ENCODE data around the gene PRKCA. TPM values are rescaled to one million over a fixed set of nuclear protein-coding genes. Genes with fewer than 3 reads are reported as not detected.
"Not testable (repeated sequence)": the region's sequence is repeated elsewhere in the genome, so short reads cannot be mapped to it uniquely, and the experiment has no call there.

PRKCA gene
- total RNA-seq, 2 donors from 2014 or later = 43.0 to 53.0 TPM

GRCh38 chr17:66713021-66713532 lies 410.7 kb downstream of the PRKCA start:
- intact Hi-C loops (cut with DNase I, micrococcal nuclease); DNase-seq; ATAC-seq: not testable (repeated sequence)

DNA sequence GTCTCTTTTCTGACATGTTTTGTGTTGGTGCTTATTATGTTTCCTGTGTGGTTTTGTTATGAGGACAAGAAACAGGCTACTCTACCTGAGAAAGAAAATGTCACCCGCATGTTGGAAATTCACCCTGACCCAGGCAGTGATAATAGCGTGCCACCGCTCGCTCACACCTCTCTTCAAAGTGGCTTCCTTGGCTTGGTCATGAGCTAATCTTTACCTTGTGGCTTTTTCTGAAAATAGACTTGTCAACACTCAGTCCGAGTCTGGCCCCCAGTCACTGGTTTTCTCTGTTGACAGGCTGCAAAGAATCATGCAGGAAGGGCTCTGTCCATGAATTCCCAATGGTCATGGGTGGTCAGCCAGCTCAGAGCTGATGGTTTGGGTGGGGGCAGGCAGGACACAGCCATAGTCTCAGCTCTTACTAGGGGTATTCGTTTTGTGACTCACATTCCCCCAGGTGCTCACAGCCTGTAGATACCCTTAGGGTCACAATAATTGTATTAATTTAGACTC lies 411.2 kb downstream of the PRKCA start:
- ATAC-seq (no peak), DNase-seq (no peak)
- intact Hi-C loops (cut with DNase I, micrococcal nuclease) = no loop called here

DNA sequence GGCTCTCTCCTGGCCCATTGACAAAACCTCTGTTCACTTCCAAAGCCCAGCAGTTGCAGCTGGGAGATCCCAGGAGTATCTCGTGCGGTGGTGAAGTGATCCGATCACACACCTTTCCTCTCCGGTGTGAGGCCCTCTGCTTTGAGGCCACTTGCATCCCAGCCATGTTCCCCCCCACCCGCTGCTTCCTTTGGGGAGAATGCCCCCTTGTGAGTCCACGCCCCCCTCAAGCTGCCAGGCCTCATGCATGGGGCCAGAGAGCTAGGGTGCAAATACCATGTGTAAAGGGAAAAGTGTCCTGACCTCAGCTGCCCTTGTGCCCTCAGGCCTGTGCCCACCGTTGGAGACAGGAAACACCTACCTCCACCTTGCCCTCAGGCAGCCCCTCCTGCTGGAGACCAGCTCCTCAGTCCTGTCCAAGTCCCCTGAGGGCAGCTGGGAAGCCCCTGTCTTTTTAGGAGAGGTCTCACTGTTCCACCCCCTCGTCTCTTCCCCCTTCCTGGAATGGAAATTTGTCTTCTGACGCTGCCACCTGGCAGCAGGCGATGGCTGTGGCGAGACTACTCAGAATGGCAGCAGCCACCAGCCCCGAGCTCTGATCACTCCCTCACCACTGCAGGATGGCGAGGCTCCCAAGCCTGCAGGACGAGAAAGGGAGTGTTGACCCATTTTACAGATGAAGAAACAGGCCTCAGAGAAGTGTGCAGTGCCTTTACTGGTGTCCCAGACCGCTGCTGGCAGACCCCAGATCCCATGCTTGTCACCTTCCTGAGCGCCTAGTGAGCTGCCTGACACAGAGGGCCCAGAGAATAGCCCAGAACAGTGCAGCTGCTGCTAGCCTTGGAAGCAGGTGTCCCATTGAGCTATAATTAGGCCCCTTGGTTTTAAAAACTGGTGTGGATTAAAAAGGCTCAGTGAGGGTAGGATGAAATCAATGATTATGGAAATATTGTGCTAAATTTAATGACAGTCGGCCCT lies 411.9 kb downstream of the PRKCA start:
- intact Hi-C loops (cut with DNase I, micrococcal nuclease) = loop anchor here (5.0 kb wide), 1 partner anchor 193 kb away; no protein-coding TSS in a partner anchor
- ATAC-seq (no peak), DNase-seq (peak in 1 of 2 donors; percentile 28)

DNA sequence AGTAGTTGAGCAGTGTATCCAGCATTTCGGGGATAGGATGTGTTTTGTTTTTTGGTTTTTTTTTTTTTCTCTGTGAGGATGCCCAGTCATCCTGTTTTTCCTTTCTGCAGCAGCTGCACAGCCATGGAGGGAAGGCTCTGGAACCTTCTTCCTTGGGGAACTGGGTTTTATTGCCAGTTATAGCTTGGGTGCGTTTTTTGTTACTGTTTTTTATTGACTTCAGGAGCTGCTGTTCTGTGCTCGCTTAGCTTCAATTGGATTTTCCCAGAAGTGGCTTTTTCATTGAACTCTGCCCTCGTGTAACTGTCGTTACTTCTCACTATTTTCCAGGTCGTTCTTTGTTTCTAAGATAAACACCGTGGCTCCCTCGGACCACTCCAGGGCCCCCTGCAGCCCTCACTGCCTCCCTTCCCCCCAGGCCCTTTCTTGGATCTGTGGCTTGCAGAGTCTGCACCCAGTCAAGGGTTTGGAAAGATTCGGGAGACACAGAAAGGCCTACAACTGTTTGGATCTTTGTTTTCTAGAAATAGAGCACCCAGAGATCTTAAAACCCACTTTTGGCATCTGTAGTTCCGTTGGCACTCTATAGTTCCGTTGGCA lies 412.8 kb downstream of the PRKCA start:
- intact Hi-C loops (cut with DNase I, micrococcal nuclease) = loop anchor here (5.0 kb wide), 1 partner anchor 192 kb away; no protein-coding TSS in a partner anchor
- peak in 1 of 2 donors; percentile 41 for DNase-seq
- ATAC-seq = peak; percentile 54

GRCh38 chr17:66715745-66716156 lies 413.3 kb downstream of the PRKCA start:
- DNase-seq (no peak), ATAC-seq (peak; percentile 62)
- intact Hi-C loops (cut with DNase I, micrococcal nuclease) = loop anchor here (5.0 kb wide), 1 partner anchor 192 kb away; no protein-coding TSS in a partner anchor

- peak in 1 of 2 donors; percentile 20 for DNase-seq
- no peak for ATAC-seq
- intact Hi-C loops (cut with DNase I, micrococcal nuclease) = loop anchor here (5.0 kb wide), 1 partner anchor 191 kb away; no protein-coding TSS in a partner anchor
These were observed 414.0 kb downstream of the PRKCA start for GRCh38 chr17:66716236-66717026.

- ATAC-seq = no peak
- intact Hi-C loops (cut with DNase I, micrococcal nuclease) = loop anchor here (5.0 kb wide), 1 partner anchor 190 kb away; no protein-coding TSS in a partner anchor
- no peak for DNase-seq
These were observed 415.2 kb downstream of the PRKCA start for GRCh38 chr17:66717641-66718058.

- ATAC-seq (no peak), DNase-seq (no peak)
- intact Hi-C loops (cut with DNase I, micrococcal nuclease) = no loop called here
These were observed 417.6 kb downstream of the PRKCA start for GRCh38 chr17:66720027-66720426.

DNA sequence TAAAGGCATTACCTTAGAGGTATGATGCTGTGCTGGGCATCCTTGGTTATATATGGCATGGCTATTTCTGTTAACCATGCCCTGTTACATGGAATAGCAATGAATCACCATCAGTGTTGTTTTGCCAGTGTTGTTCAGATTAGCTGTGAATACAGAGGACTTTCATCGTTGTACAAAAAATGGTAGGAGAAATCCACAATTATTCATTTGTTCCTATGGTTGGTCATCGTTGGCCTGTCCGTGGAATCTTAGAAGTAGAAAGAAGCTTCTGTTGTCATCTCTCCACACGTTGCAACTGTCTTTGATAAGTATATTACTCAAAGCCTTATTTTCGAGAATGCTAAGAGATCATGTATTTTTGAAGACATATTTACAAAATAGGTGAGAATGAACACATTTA lies 418.2 kb downstream of the PRKCA start:
- ATAC-seq (no peak), DNase-seq (no peak)
- intact Hi-C loops (cut with DNase I, micrococcal nuclease) = no loop called here

DNA sequence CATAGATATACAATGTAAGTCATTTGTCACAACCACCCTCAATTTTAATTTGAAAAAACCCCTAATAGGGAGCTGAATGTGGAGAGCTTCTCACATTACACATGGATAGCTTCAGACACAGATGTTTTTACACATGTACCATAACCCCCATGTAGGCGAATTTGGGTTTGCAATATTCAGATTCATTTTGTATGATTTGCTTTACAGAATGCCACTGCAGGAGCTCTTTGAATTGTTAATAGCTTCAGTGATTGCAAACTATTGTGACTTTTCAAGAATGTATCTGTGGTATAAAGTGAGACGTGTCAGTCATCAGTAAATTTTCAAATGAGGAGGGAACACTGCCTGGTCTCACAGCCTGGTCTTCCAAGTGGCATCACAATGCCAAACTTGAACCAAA lies 419.9 kb downstream of the PRKCA start:
- intact Hi-C loops (cut with DNase I, micrococcal nuclease) = no loop called here
- ATAC-seq = no peak
- DNase-seq = no peak

DNA sequence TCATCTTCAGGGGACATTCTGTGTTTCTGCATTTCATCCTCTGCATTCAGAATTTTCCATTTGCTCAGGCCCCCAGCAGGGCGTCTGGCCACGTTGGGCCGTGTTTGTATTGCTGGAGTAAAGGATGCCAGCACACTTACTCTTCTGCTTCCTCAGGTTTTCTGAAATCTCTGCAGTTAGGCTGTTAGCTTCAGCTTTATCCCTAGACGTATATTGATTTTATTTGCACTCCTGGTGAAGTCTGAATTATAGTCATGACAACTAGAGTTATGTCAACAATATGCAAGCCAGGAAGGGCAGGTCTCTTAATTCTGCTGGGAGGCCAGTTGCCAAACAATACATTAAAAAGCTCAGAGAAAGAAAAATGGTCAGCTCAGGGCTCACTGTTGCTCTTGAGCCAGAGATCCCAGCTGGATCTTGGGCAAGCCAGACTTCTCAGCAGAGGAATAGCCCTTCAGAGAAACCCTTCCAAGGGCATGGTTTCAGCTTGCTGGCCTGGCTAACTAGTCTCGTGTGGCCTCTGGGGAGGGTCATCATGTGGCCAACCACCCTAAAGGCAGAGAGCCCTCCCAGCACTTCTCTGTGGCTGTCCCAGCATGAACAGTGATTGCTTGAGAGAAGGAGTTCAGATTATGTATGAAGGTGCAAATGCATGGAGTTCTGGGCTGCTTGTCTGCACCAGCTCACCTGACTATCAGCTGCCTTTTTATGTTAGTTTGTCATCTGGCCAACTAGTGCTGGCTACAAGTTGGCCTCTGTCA lies 422.3 kb downstream of the PRKCA start:
- DNase-seq (no peak), ATAC-seq (peak; percentile 75)
- intact Hi-C loops (cut with DNase I, micrococcal nuclease) = no loop called here

- intact Hi-C loops (cut with DNase I, micrococcal nuclease) = not testable (repeated sequence)
These were observed 423.0 kb downstream of the PRKCA start for GRCh38 chr17:66725438-66725837.

DNA sequence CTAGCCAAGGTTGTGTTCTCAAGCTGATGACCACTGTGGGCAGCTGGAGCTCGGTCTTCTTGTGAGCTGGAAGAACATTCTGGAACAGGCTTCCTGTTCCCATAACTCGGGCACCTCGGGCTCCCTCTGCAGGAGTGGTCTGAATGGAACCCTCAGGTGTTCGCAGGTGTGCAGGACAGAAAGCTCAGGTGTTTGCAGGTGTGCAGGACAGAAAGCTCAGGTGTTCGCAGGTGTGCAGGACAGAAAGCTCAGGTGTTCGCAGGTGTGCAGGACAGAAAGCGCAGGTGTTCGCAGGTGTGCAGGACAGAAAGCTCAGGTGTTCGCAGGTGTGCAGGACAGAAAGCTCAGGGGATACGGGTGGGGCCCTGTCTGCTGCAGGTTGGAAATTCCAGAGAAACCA lies 423.5 kb downstream of the PRKCA start:
- no peak for ATAC-seq

More at GRCh38 chr17:66725438-66725837, 423.0 kb downstream of the PRKCA start:
- DNase-seq = not testable (repeated sequence)
- peak; percentile 49 for ATAC-seq

DNA sequence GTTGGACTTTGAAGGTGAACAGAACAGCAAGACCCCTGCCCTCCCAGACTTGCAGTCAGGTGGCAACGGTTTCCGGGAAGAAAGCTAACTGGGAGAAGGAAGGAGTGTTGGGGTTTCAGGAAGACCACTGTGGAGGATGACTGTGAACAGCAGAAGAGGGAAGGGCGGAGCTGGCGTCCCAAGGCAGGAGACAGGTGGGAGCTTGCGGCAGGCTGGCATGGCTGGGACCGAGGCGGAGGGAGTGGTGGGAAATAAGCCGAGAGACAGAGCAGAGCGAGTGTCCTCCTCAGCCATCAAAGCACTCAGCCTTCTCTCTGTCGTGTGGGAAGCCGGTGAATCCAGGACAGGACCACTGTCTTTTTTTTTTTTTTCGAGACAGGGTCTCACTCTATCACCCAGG lies 424.0 kb downstream of the PRKCA start:
- DNase-seq (no peak), ATAC-seq (no peak)
- intact Hi-C loops (cut with DNase I, micrococcal nuclease) = no loop called here

More for the DNA sequence above, 423.5 kb downstream of the PRKCA start:
- DNase-seq = peak in 1 of 2 donors; percentile 16
- intact Hi-C loops (cut with DNase I, micrococcal nuclease) = no loop called here

GRCh38 chr17:66726846-66727245 lies 424.4 kb downstream of the PRKCA start:
- intact Hi-C loops (cut with DNase I, micrococcal nuclease) = no loop called here
- ATAC-seq (no peak), DNase-seq (no peak)

GRCh38 chr17:66727634-66728570 lies 425.5 kb downstream of the PRKCA start:
- intact Hi-C loops (cut with DNase I, micrococcal nuclease) = no loop called here

More at GRCh38 chr17:66727634-66728570, 425.5 kb downstream of the PRKCA start:
- ATAC-seq = peak; percentile 77
- DNase-seq = peak in 1 of 2 donors; percentile 75

Data from left colon (tissue), 2 donors.